OCI-M2 (cell line): ENCODE results near the gene IRS1.

ENCODE experiments used
- DNase-seq: peaks from one replicate; lab custom pipeline; 2025; ENCODE audit not compliant: unreplicated experiment; lab: John Stamatoyannopoulos, UW

IRS1 gene

GRCh38 chr2:226759768-226760167 lies 39.9 kb downstream of the IRS1 start:
- DNase-seq: no peak

GRCh38 chr2:226758921-226759640 lies 40.5 kb downstream of the IRS1 start:
- no peak for DNase-seq

GRCh38 chr2:226756131-226756530 lies 43.5 kb downstream of the IRS1 start:
- DNase-seq: no peak

DNA sequence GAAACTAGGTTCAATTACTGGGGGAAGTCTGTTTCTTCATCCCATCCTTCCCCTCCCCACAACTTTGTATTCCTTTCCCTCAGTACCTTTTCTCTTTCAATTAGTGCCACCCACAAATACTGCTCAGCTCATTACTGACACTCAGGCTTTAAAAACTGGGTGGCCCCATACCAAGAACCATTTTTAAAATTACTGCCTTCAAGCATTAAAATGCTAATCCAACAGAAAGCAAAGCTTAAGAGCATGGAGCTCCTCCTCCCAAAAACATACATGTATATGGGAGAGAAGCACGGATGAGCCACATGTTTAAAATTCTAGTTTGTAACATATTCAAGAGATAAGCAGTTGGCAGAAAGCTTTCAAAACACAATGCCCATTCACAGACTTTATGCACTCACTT lies 44.0 kb downstream of the IRS1 start:
- no peak for DNase-seq

GRCh38 chr2:226754821-226755604 lies 44.6 kb downstream of the IRS1 start:
- DNase-seq: no peak

- DNase-seq: no peak
Measured at GRCh38 chr2:226752887-226753286, 46.7 kb downstream of the IRS1 start.

DNA sequence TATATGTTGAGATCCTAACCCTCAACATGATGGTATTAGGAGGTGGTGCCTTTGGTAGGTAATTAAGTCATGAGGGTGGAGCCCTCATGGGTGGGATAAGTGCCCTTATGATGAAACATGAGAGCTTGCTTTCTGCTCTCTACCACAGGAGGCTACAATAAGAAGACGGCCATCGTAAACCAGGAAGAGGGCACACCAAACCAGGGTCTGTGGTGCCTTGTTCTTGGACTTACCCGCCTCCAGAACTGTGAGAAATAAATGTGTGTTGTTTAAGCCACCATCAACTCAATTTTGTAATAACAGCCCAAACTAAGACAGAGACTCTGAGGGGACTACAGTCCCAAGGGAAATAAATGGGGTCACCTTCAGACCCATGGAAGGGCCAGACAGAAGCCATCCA lies 52.3 kb downstream of the IRS1 start:
- no peak for DNase-seq

- DNase-seq: no peak
Measured at GRCh38 chr2:226746196-226746800, 53.3 kb downstream of the IRS1 start.

DNA sequence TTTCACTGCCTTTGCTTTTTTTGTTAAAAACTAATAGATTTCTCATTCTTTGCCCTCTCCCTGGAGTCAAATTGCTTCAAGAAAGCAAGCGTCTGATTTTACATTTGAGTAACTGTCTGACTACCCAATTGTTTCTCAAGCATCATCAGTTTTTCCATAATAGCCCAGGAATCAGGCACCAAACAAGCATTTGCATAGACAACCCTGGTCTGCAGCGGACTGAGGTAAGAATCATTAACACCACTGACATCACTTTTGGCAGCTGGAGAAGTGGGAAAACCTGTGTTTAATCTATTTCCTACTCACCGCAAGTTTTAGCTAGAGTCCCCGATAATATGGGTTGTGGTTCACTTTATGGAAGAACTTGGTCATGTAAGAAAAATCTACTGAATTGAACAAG lies 55.7 kb downstream of the IRS1 start:
- no peak for DNase-seq

GRCh38 chr2:226742347-226742746 lies 57.3 kb downstream of the IRS1 start:
- DNase-seq: no peak

- DNase-seq: no peak
Measured at GRCh38 chr2:226740039-226740648, 59.5 kb downstream of the IRS1 start.

DNA sequence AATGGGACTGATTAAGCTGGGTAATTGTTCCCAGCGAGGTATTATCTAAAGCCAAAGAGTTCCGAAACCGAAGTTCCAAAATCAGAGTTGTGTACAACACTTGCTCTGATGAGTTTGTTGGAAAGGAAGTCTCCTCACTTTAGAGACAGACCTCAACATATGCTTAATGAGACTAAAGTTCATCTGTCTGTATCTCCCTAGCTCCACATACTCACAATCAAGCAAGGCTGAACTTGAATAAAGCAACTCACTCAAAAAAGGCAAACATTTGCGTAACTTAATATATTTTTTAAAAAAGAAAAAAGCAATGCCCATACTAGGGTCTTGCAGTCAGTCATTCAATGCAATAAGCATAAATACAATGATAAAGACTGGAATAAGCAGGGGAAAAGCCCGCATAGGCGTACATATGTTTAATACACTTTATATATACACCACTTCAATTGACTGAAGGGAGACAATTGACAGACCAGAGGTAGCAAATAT lies 60.0 kb downstream of the IRS1 start:
- DNase-seq: no peak

GRCh38 chr2:226738821-226739544 lies 60.6 kb downstream of the IRS1 start:
- DNase-seq: no peak

- no peak for DNase-seq
Measured at GRCh38 chr2:226738191-226738820, 61.3 kb downstream of the IRS1 start.

- no peak for DNase-seq
Measured at GRCh38 chr2:226736382-226736781, 63.2 kb downstream of the IRS1 start.

- no peak for DNase-seq
Measured at GRCh38 chr2:226733927-226734564, 65.6 kb downstream of the IRS1 start.

DNA sequence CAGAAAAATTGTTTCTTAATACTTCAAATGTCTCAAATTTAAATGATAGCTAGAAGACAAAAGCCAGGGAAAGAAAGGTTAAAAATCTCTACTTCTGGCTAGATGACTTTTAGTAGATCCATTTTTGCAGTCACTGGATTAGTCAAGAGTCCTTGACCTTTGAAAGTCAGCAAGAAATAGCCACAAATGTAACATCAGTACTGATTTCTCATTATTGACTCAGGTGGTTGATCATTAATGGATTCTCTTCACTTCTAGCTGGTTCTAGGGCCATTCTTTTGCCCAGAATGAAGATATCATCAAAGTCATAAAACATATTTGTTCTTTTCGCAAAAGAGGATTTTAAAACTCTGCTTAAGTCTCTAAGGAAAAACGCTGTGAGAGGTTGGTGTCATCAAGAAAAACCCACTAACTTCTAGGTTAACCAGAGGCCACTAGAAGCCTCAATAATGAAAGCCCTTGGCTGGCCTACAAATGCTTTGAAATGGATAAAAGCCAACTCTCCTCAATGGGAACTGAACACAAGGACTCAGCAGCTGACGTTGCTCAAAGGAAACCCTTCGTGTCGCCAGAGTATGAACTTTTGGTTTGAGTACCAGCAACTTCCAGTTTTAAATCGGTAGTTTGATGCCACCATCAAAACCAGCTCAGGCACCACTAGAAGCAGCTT lies 66.3 kb downstream of the IRS1 start:
- no peak for DNase-seq

DNA sequence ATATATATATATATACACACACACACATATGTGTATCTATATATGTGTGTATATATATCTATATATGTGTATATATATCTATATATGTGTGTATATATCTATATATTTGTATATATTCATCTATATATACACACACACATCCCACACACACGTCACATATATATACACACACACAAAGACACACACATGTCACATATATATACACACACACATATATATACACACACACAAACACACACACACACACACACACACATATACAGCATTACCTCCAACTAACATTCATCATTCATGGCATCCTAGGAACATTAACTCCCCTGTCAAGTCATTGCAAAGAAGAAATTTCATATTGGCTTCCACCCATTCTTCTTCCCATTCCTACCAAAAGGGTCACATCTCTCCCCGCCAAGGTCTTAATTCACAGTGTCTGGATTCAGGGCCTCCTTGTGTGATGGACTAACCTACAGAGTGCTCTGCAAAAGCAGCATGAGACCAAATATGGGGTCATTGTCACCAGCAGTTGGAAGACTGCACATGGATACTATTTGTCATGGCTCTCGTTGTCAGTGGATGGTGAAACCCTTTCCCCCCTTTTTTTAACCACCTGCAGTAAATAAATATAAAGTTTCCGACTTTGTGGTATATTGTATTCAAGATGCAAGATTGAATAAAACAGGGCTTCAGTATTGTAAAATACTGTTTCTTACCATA lies 67.0 kb downstream of the IRS1 start:
- DNase-seq: no peak

GRCh38 chr2:226730481-226730880 lies 69.1 kb downstream of the IRS1 start:
- no peak for DNase-seq
